Mesothelial cell of epicardium (in vitro differentiated cells): ENCODE results near the gene NEU1. TPM values are rescaled to one million over a fixed set of nuclear protein-coding genes. Genes with fewer than 3 reads are reported as not detected.
"Not testable (repeated sequence)": the region's sequence is repeated elsewhere in the genome, so short reads cannot be mapped to it uniquely, and the experiment has no call there.

Experiments used
- DNase-seq, 2 experiments: peaks; one replicate each; pipeline ENCODE4 v3.0.0; 2021; ENCODE audit warnings: low spot score in 2 of 2; ENCODE audit not compliant: unreplicated experiment in 2 of 2
- H3K27ac Mint-ChIP-seq: 2 replicates; pipeline ENCODE4 v1.8.0; 2021; ENCODE audit warnings: mixed read lengths
- H3K27me3 Mint-ChIP-seq: 2 replicates; pipeline ENCODE4 v1.8.0; 2021; ENCODE audit warnings: low read depth, mixed read lengths
- H3K36me3 Mint-ChIP-seq: 2 replicates; pipeline ENCODE4 v1.8.0; 2021; ENCODE audit warnings: mixed read lengths
- H3K4me1 Mint-ChIP-seq: 2 replicates; pipeline ENCODE4 v1.8.0; 2021; ENCODE audit warnings: mixed read lengths
- H3K4me3 Mint-ChIP-seq: 2 replicates; pipeline ENCODE4 v1.8.0; 2021; ENCODE audit warnings: mild to moderate bottlenecking, moderate library complexity, mixed read lengths
- H3K9me3 Mint-ChIP-seq: 2 replicates; pipeline ENCODE4 v1.8.0; 2021; ENCODE audit warnings: mixed read lengths
- total RNA-seq: library from RNA; stranded (reverse); gene quantifications from 3 replicates; pipeline ENCODE4 v1.2.1, GENCODE V29; 2021
- TF ChIP-seq, protein P1 (sequence below): fragments of 200-600 bp; sonication (generic); IDR thresholded peaks from one replicate; pipeline ENCODE4 v1.5.0; 2021; ENCODE audit warnings: antibody characterized with exemption; ENCODE audit not compliant: unreplicated experiment

Gene NEU1
- total RNA-seq, 1 donor from 2014 or later: 24.7 TPM

- Mint-ChIP-seq H3K4me1 (peaks cover 11% of the 10 kb centered on the region), H3K27ac (no peak overlapping the region), H3K9me3 (no peaks in the 10 kb centered on the region), H3K36me3 (peaks cover 15% of the 10 kb centered on the region), H3K27me3 (no peaks in the 10 kb centered on the region), H3K4me3 (no peak overlapping the region)
- TF ChIP-seq, protein P1, sequence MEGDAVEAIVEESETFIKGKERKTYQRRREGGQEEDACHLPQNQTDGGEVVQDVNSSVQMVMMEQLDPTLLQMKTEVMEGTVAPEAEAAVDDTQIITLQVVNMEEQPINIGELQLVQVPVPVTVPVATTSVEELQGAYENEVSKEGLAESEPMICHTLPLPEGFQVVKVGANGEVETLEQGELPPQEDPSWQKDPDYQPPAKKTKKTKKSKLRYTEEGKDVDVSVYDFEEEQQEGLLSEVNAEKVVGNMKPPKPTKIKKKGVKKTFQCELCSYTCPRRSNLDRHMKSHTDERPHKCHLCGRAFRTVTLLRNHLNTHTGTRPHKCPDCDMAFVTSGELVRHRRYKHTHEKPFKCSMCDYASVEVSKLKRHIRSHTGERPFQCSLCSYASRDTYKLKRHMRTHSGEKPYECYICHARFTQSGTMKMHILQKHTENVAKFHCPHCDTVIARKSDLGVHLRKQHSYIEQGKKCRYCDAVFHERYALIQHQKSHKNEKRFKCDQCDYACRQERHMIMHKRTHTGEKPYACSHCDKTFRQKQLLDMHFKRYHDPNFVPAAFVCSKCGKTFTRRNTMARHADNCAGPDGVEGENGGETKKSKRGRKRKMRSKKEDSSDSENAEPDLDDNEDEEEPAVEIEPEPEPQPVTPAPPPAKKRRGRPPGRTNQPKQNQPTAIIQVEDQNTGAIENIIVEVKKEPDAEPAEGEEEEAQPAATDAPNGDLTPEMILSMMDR: no peak
- no peak for DNase-seq
Measured at GRCh38 chr6:31858707-31859106, 3.9 kb downstream of the NEU1 start.

DNA sequence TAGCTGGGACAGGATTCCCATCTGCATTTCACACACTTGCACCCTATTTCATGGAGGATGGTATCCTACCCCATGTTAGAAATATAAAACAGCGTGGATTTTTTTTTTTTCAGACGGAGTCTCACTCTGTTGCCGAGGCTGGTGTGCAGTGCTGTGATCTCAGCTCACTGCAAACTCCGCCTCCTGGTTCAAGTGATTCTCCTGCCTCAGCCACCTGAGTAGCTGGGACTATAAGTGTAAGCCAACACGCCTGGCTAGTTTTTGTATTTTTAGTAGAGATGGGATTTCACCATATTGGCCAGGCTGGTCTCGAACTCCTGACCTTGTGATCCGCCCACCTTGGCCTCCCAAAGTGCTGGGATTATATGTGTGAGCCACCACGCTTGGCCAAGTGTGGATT is 4.8 kb downstream of the NEU1 start:
- not testable (repeated sequence) for H3K4me3 Mint-ChIP-seq, DNase-seq, H3K27me3 Mint-ChIP-seq, H3K9me3 Mint-ChIP-seq, H3K27ac Mint-ChIP-seq
- Mint-ChIP-seq H3K36me3 (peaks cover 17% of the 10 kb centered on the region), H3K4me1 (peaks cover 11% of the 10 kb centered on the region)

DNA sequence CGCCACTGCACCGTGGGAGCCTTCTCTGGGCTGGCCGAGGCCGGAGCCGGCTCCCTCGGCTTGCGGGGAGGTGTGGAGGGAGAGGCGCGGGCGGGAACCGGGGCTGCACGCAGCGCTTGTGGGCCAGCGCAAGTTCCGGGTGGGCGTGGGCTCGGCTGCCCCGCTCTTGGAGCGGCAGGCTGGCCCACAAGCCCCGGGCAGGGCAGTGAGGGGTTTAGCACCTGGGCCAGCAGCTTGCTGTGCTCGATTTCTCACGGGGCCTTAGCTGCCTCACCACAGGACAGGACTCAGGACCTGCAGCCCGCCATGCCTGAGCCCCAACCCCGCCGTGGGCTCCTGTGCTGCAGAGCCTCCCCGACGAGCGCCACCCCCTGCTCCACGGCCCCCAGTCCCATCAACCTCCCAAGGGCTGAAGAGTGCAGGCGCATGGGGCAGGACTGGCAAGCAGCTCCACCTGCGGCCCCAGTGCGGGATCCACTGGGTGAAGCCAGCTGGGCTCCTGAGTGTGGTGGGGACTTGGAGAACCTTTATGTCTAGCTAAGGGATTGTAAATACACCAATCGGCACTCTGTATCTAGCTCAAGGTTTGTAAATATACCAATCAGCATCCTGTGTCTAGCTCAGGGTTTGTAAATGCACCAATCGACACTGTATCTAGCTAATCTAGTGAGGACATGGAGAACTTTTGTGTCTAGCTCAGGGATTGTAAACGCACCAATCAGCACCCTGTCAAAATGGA is 10.5 kb downstream of the NEU1 start:
- H3K36me3 Mint-ChIP-seq: peaks cover 10% of the 10 kb centered on the region
- not testable (repeated sequence) for H3K27me3 Mint-ChIP-seq, H3K4me1 Mint-ChIP-seq, DNase-seq, H3K9me3 Mint-ChIP-seq, H3K27ac Mint-ChIP-seq, H3K4me3 Mint-ChIP-seq

DNA sequence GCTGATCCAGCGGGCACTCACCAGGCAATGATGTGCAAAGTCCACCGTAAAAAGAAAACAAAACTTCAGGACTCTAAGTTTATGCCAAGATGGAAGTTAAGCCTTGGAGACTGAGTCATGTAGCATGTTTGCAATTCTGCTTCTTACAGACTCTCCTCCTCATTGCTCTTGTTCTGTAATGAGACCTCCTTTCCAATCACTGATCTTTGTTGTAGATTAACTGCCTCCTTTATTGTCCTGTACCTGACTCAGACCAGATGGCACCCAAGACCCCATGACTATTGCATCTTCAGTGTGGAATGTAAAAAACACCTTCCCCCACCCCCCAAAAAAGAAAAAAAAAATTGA is 11.2 kb downstream of the NEU1 start:
- H3K27me3 Mint-ChIP-seq: no peaks in the 10 kb centered on the region
- H3K9me3 Mint-ChIP-seq: peaks cover 3% of the 10 kb centered on the region
- H3K27ac Mint-ChIP-seq: no peak overlapping the region
- H3K4me3 Mint-ChIP-seq: no peak overlapping the region
- DNase-seq: no peak
- TF ChIP-seq, protein P1: no peak
- H3K4me1 Mint-ChIP-seq: no peaks in the 10 kb centered on the region
- H3K36me3 Mint-ChIP-seq: peaks cover 10% of the 10 kb centered on the region

DNA sequence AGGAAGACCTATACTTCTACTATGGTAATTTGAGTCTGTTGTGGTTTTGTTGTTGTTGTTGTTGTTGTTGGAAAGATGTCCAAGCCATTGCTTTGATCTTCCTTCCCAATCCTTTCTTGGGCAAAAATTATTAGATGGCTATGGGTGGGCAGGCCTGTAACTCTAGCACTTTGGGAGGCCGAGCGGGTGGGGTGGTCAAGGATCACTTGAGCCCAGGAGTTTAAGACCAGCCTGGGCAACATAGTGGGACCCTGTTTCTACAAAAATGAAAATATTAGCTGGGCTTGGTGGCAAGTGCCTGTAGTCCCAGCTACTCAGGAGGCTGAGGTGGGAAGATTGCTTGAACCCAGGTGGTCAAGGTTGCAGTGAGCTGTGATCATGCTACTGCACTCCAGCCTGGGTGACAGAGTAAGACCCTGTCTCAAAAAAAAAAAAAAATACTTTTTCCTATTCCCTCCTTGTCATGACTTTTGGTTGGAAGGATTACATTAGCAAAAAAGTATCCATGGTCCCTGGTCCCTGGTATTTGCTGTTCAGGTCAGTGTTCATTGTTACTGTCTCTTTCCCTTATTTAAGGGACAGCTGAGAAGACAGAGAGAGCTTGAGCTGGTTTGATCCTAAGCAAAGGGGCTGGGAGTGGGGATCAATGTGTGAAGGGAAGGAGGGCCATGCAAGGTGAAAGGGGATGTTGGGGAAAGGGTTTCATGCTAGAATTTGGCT is 11.7 kb downstream of the NEU1 start:
- peaks cover 3% of the 10 kb centered on the region for H3K9me3 Mint-ChIP-seq

DNA sequence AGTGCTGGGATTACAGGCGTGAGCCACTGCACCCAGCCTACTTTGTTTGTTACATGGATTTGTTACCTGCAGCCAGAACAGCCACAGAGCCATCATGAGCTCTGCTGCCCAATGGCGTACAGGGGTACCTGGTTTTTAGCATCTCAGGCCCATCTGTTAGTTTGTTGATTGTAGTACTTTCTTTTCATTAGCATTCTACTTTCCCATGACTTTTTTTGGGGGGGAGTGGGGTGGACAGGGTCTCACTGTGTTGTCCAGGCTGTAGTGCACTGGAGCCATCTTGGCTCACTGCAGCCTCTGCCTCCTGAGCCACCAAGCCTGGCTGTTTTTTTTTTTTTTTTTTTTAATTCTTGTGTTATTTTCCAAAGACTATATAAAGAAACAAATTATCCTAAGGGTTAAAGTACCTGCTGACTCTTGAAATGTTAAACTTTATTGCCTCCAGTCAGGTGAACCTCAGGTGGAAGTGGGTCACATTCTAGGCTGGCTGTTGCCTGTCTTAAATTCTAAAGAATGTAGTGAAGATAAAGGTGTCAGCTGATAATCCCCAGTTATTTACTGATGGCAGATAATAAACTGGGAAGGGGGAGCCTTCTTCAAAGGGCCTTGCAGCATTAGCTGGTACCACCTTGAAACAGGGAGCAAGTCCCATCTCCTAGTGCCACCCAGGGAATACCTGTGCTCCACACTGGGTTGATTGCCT is 15.2 kb downstream of the NEU1 start:
- H3K4me1 Mint-ChIP-seq: no peaks in the 10 kb centered on the region

More for the DNA sequence above, 11.7 kb downstream of the NEU1 start:
- no peak for DNase-seq
- Mint-ChIP-seq H3K4me3 (no peak overlapping the region), H3K4me1 (no peaks in the 10 kb centered on the region), H3K36me3 (peaks cover 10% of the 10 kb centered on the region), H3K27ac (no peak overlapping the region), H3K27me3 (no peaks in the 10 kb centered on the region)
- TF ChIP-seq, protein P1: no peak

More for the DNA sequence above, 15.2 kb downstream of the NEU1 start:
- H3K36me3 Mint-ChIP-seq: no peaks in the 10 kb centered on the region
- no peak for DNase-seq
- H3K27ac Mint-ChIP-seq: no peak overlapping the region
- no peak overlapping the region for H3K4me3 Mint-ChIP-seq
- peaks cover under 1% of the 10 kb centered on the region for H3K9me3 Mint-ChIP-seq
- no peaks in the 10 kb centered on the region for H3K27me3 Mint-ChIP-seq
- TF ChIP-seq, protein P1: no peak
